Subcutaneous adipose tissue (tissue), 4 donors: ENCODE results near the gene TMEM79. TPM values are rescaled to one million over a fixed set of nuclear protein-coding genes. Genes with fewer than 3 reads are reported as not detected.

Experiments used
- CTCF ChIP-seq: fragments of 450-650 bp; IDR thresholded peaks from one replicate; pipeline ENCODE4 v1.5.1; 2016; ENCODE audit warnings: low read depth, mild to moderate bottlenecking, control low read depth, antibody characterized with exemption, moderate library complexity
- total RNA-seq, 4 donors: library from RNA; depleted of rRNA; stranded (reverse); fragments of >200 nt; gene quantifications; one replicate each; pipeline ENCODE4 v1.1.0, GENCODE V29; 2016

TMEM79 gene
- total RNA-seq, 4 donors from 2014 or later: 1.0 to 2.3 (median 2.2) TPM; not detected in 1

- no peak for TF ChIP-seq CTCF
These were observed 4.3 kb upstream of the TMEM79 start for GRCh38 chr1:156279837-156280236.

- no peak for TF ChIP-seq CTCF
These were observed 2.8 kb upstream of the TMEM79 start for GRCh38 chr1:156281281-156281680.

GRCh38 chr1:156281693-156282478 is 2.2 kb upstream of the TMEM79 start:
- TF ChIP-seq CTCF: no peak

GRCh38 chr1:156282479-156283222 is 1.5 kb upstream of the TMEM79 start, which contains the start of gene SMG5:
SMG5 (minus strand) TSS chr1:156282825; CDS start chr1:156282680, 145 bp downstream.
- no peak for TF ChIP-seq CTCF

- TF ChIP-seq CTCF: no peak
These were observed 604 bp upstream of the TMEM79 start for GRCh38 chr1:156283521-156283920.

- no peak for TF ChIP-seq CTCF
These were observed 632 bp downstream of the TMEM79 start for GRCh38 chr1:156284757-156285156.

- TF ChIP-seq CTCF: no peak
These were observed 1.3 kb downstream of the TMEM79 start for GRCh38 chr1:156285437-156285836.
